Pancreas (tissue), 10 donors: ENCODE results near the gene CSF3. TPM values are rescaled to one million over a fixed set of nuclear protein-coding genes. Genes with fewer than 3 reads are reported as not detected.

Experiments used
- ATAC-seq, 4 donors: fragments of 200-7000 bp; cut with Tn5 transposase; one replicate each; pipeline versions ENCODE4 v1.8.0 to v1.9.1; 2020; ENCODE audit warnings: mild to moderate bottlenecking in 4 of 4, moderate library complexity in 4 of 4
- DNase-seq, 6 donors: peaks; one replicate each; pipeline ENCODE4 v3.0.0-alpha.2; 2020
- FAIRE-seq: peaks from 2 replicates; lab custom pipeline; 2012; peaks lifted over from hg19 to GRCh38; lab: Jason Lieb, UNC
- H3K27ac ChIP-seq, 4 donors: fragments of 200-600 bp; sonication (generic); 1 replicate in 3 of 4; 2 replicates in 1 of 4; pipeline versions ENCODE4 v1.5.0 to v1.8.0; 2020
- H3K27me3 ChIP-seq, 4 donors: fragments of 200-600 bp; one replicate each; pipeline ENCODE4 v1.8.0; 2021
- H3K36me3 ChIP-seq, 3 donors: fragments of 200-600 bp; sonication (generic) in 1 of 3; one replicate each; pipeline versions ENCODE4 v1.5.0 to v1.8.0; 2020 to 2021
- H3K4me1 ChIP-seq, 3 donors: fragments of 200-600 bp; one replicate each; pipeline ENCODE4 v1.8.0; 2021
- H3K4me3 ChIP-seq, 4 donors: fragments of 200-600 bp; sonication (generic) in 2 of 4; one replicate each; pipeline versions ENCODE4 v1.5.0 to v1.8.0; 2020 to 2021
- H3K9me3 ChIP-seq, 4 donors: fragments of 200-600 bp; one replicate each; pipeline ENCODE4 v1.8.0; 2021
- WGBS, 2 donors: extraction: QIAGEN DNeasy Blood & Tissue Kit; methylation state at CpG; one replicate each; pipeline ENCODE4 v1.1.7; 2013; 5-methylcytosine and 5-hydroxymethylcytosine counted together
- intact Hi-C, 3 donors: fragments of 100-400 bp; cut with DNase I; formaldehyde crosslinking; loops; one replicate each; pipeline versions ENCODE4 v1.11.1 to v1.14.2; 2022
- polyA plus RNA-seq, 2 donors: library from polyadenylated mRNA; stranded (reverse); fragments of 200-250 nt; gene quantifications; one replicate each; pipeline ENCODE4 v1.2.3, GENCODE V29; 2013
- total RNA-seq, 6 donors: library from RNA; stranded (reverse); fragmentation: NEBNext Ultra II Directional in 4 of 6; extraction: Animal tissue kit (Norgen Biotek cat#: 25700) in 4 of 6; gene quantifications; one replicate each; pipeline versions ENCODE4 v1.2.1 to v1.2.4, GENCODE V29; 2021 to 2023
- TF ChIP-seq, protein P1 (sequence below), 4 donors: fragments of 200-600 bp; sonication (generic) in 3 of 4; IDR thresholded peaks; one replicate each; pipeline versions ENCODE4 v1.5.0 to v1.8.0; 2021; ENCODE audit warnings: antibody characterized with exemption in 4 of 4
- donor health status: healthy with polysubstance abuse.
- donor health status: DM: no; HTN: no; CAD: no; lungs with moderate emphysema.
- donor health status: DM: no; HTN: no; CAD: no.
- donor health status: control.
- donor health status: control.
- donor health status: Bipolar disorder and iron deficiency.
- donor health status: DM: yes; HTN: yes; CAD: no.
- donor health status: DM: no; HTN: no; CAD: no.
- donor health status: DM: no; HTN: no; CAD: no.
- donor health status: DM: yes; HTN: yes; CAD: no.

CSF3 gene
- total and polyA plus RNA-seq, 8 donors = 0.16 to 3.5 (median 0.23) TPM; not detected in 4

DNA sequence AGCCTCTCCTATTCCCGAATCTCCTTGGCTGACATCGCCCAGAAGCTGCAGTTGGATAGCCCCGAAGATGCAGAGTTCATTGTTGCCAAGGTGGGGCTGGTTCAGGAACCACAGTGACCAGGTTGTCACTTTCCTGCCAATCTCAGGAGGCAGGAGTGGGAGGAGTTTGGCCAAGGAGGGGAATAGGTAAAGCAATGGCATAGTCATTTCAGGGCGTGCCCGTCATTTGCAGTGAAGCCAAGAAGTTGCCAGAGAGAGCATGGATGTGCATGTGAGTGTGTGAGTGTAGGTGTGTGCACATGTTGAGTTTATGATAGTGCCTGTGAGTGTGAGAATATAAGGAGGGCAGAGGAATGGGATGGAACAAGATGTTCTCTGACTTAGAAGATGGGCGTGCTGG lies 19.8 kb upstream of the CSF3 start:
- Histone ChIP-seq H3K27ac (no peak overlapping the region), H3K9me3 (no peaks in the 10 kb centered on the region), H3K27me3 (no peaks in the 10 kb centered on the region), H3K4me3 (no peak overlapping the region), H3K36me3 (peaks cover 0 to 69% (median 46%) of the 10 kb centered on the region in 3 donors), H3K4me1 (no peaks in the 10 kb centered on the region)
- FAIRE-seq (no peak), DNase-seq (no peak), ATAC-seq (peak in 1 of 4 donors; percentile 26)
- TF ChIP-seq, protein P1, sequence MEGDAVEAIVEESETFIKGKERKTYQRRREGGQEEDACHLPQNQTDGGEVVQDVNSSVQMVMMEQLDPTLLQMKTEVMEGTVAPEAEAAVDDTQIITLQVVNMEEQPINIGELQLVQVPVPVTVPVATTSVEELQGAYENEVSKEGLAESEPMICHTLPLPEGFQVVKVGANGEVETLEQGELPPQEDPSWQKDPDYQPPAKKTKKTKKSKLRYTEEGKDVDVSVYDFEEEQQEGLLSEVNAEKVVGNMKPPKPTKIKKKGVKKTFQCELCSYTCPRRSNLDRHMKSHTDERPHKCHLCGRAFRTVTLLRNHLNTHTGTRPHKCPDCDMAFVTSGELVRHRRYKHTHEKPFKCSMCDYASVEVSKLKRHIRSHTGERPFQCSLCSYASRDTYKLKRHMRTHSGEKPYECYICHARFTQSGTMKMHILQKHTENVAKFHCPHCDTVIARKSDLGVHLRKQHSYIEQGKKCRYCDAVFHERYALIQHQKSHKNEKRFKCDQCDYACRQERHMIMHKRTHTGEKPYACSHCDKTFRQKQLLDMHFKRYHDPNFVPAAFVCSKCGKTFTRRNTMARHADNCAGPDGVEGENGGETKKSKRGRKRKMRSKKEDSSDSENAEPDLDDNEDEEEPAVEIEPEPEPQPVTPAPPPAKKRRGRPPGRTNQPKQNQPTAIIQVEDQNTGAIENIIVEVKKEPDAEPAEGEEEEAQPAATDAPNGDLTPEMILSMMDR (IDR thresholded peaks at IDR 0.05) = no peak
- WGBS, 2 donors = 91 to 94% methylated on average over 6 of the region's 6 CpGs
- intact Hi-C loops = loop anchor here in 1 of 3 donors (10.0 kb wide), 1 partner anchor 169 kb away; no protein-coding TSS in a partner anchor

DNA sequence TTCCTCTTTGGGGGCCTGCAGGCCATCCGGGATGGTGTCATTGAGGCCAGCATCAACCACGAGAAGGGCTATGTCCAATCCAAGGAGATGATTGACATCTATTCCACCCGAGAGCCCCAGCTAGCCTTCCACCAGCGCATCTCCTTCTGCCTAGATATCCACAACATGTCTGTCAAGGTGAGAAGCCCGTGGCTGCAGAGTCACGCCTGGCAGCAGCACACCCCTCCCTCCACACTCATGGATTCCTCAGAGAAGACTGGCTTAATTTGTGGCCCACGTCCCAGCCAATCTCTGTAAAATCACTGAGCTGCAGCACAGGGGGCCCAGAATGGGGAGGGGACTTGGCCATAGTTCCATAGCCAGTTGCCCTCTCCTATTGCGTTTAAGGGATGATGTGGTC lies 19.1 kb upstream of the CSF3 start:
- intact Hi-C loops = loop anchor here in 1 of 3 donors (10.0 kb wide), 1 partner anchor 169 kb away; no protein-coding TSS in a partner anchor
- TF ChIP-seq, protein P1 (IDR thresholded peaks at IDR 0.05) = no peak
- Histone ChIP-seq H3K9me3 (no peaks in the 10 kb centered on the region), H3K4me3 (no peak overlapping the region), H3K4me1 (no peaks in the 10 kb centered on the region), H3K27me3 (no peaks in the 10 kb centered on the region), H3K27ac (no peak overlapping the region), H3K36me3 (peaks cover 0 to 62% (median 41%) of the 10 kb centered on the region in 3 donors)
- DNase-seq (no peak), ATAC-seq (no peak), FAIRE-seq (no peak)
- 87 to 89% methylated on average over 8 of the region's 8 CpGs for WGBS, 2 donors

DNA sequence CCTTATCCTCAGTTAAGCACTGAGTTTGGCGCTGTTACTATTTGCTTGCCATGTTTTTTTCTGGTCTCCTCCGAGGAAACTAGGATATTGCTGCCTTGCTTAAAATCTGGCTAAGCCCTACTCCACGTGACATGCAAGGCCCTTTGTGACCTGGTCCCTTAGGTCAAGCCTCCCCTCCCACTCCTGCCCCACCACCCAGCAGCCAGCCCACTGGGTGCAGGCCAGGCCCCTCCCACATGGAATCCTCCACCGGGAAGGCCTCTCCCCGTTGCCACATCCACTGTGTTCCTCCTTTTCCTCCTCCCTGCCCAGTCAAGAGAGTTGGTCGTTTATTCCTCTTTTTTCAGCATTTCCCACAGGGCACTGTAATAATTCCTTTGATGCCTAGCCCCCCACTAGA lies 18.4 kb upstream of the CSF3 start:
- whole genome bisulfite sequencing, 2 donors = 59 to 71% methylated on average over 6 of the region's 6 CpGs
- peaks cover 0 to 56% (median 41%) of the 10 kb centered on the region in 3 donors for H3K36me3 ChIP-seq
- TF ChIP-seq, protein P1 (IDR thresholded peaks at IDR 0.05) = no peak

DNA sequence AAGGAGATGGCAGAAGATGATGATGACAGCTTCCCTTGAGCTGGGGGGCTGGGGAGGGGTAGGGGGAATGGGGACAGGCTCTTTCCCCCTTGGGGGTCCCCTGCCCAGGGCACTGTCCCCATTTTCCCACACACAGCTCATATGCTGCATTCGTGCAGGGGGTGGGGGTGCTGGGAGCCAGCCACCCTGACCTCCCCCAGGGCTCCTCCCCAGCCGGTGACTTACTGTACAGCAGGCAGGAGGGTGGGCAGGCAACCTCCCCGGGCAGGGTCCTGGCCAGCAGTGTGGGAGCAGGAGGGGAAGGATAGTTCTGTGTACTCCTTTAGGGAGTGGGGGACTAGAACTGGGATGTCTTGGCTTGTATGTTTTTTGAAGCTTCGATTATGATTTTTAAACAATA lies 17.7 kb upstream of the CSF3 start:
- no peak for DNase-seq
- intact Hi-C loops = loop anchor here in 1 of 3 donors (10.0 kb wide), 1 partner anchor 167 kb away; no protein-coding TSS in a partner anchor
- H3K4me1 ChIP-seq = no peaks in the 10 kb centered on the region
- H3K4me3 ChIP-seq = no peak overlapping the region
- H3K9me3 ChIP-seq = no peaks in the 10 kb centered on the region
- FAIRE-seq = no peak
- H3K27me3 ChIP-seq = no peaks in the 10 kb centered on the region
- ATAC-seq = peak in 1 of 4 donors; percentile 15
- WGBS, 2 donors = 75 to 82% methylated on average over 4 of the region's 4 CpGs
- peaks cover 0 to 48% (median 37%) of the 10 kb centered on the region in 3 donors for H3K36me3 ChIP-seq
- no peak overlapping the region for H3K27ac ChIP-seq
- TF ChIP-seq, protein P1 (IDR thresholded peaks at IDR 0.05) = no peak

More for the DNA sequence above, 18.4 kb upstream of the CSF3 start:
- DNase-seq = no peak
- H3K9me3 ChIP-seq = no peaks in the 10 kb centered on the region
- intact Hi-C loops = loop anchor here in 1 of 3 donors (10.0 kb wide), 1 partner anchor 168 kb away; no protein-coding TSS in a partner anchor
- H3K4me1 ChIP-seq = no peaks in the 10 kb centered on the region
- H3K27me3 ChIP-seq = no peaks in the 10 kb centered on the region
- no peak overlapping the region for H3K27ac ChIP-seq
- H3K4me3 ChIP-seq = no peak overlapping the region
- no peak for FAIRE-seq
- ATAC-seq = peak in 2 of 4 donors; percentile 28 to 58

DNA sequence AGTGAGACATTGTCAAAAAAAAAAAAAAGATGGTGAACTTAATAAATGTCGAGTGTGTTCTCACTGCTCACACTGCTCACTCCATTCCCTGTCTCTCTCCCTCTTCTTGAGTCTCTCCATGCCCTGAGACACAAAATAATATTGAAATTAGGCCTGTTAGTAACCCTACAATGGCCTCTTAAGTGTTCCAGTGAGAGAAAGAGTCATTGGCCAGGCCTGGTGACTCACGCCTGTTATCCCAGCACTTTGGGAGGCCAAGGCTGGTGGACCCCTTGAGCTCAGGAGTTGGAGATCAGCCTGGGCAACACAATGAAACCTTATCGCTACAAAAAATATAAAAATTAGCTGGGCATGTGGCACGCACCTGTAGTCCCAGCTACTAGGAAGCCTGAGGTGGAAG lies 16.2 kb upstream of the CSF3 start:
- Histone ChIP-seq H3K4me3 (no peak overlapping the region), H3K36me3 (peaks cover 0 to 33% (median 22%) of the 10 kb centered on the region in 3 donors), H3K27ac (no peak overlapping the region), H3K9me3 (no peaks in the 10 kb centered on the region), H3K4me1 (no peaks in the 10 kb centered on the region), H3K27me3 (no peaks in the 10 kb centered on the region)
- TF ChIP-seq, protein P1 (IDR thresholded peaks at IDR 0.05) = no peak
- ATAC-seq (no peak), FAIRE-seq (no peak), DNase-seq (no peak)
- 77 to 84% methylated on average over 4 of the region's 4 CpGs for WGBS, 2 donors
- intact Hi-C loops = loop anchor here in 1 of 3 donors (10.0 kb wide), 1 partner anchor 166 kb away; no protein-coding TSS in a partner anchor
